Common myeloid progenitor, CD34-positive (primary cell): ENCODE results near the gene GPR137.
A peak's percentile ranks its signal among the peaks of the same experiment; 100 is the strongest.

Experiments used
- CTCF ChIA-PET: fragments of 350-600 bp; sonication (Branson Sonifier 250); formaldehyde crosslinking; loops from one replicate; lab custom pipeline; 2021; ENCODE audit warnings: antibody characterized with exemption; lab: Charles Lee
- POLR2A ChIA-PET: fragments of 350-600 bp; sonication (Branson Sonifier 250); formaldehyde crosslinking; loops from one replicate; lab custom pipeline; 2021; ENCODE audit warnings: antibody characterized with exemption; lab: Charles Lee
- DNase-seq, 3 donors: peaks; one replicate each; pipeline versions ENCODE4 v3.0.0 to v3.0.0-alpha.2; 2013
- H3K27ac ChIP-seq, 2 experiments: 1 replicate in 1 of 2; 2 replicates in 1 of 2; pipeline ENCODE4 v1.7.0; 2013; ENCODE audit warnings: inconsistent platforms in 2 of 2, low read length in 2 of 2, mild to moderate bottlenecking in 2 of 2, low read depth in 1 of 2, moderate library complexity in 1 of 2; ENCODE audit not compliant: severe bottlenecking in 2 of 2, insufficient read depth in 1 of 2, poor library complexity in 1 of 2
- H3K27me3 ChIP-seq, 5 experiments: replicated peaks in 2 of 5; 1 replicate in 3 of 5; 2 replicates in 2 of 5; pipeline versions ENCODE4 v1.6.1 to v1.7.0; 2013; ENCODE audit warnings: low read length in 4 of 5, mild to moderate bottlenecking in 2 of 5, moderate library complexity in 2 of 5, inconsistent platforms in 1 of 5; ENCODE audit not compliant: insufficient read depth in 5 of 5, control insufficient read depth in 4 of 5
- H3K36me3 ChIP-seq, 4 experiments: 1 replicate in 2 of 4; 2 replicates in 2 of 4; pipeline versions ENCODE4 v1.6.1 to v1.7.0; 2013; ENCODE audit warnings: low read length in 3 of 4, control low read depth in 1 of 4, mild to moderate bottlenecking in 1 of 4; ENCODE audit not compliant: control insufficient read depth in 4 of 4, insufficient read depth in 4 of 4
- H3K4me1 ChIP-seq, 4 experiments: 1 replicate in 3 of 4; 2 replicates in 1 of 4; pipeline versions ENCODE4 v1.6.1 to v1.7.1; 2013; ENCODE audit warnings: low read length in 3 of 4, mild to moderate bottlenecking in 3 of 4, control low read depth in 1 of 4, inconsistent platforms in 1 of 4, moderate library complexity in 1 of 4; ENCODE audit not compliant: control insufficient read depth in 4 of 4, insufficient read depth in 4 of 4; ENCODE audit errors: control extremely low read depth in 1 of 4
- H3K4me3 ChIP-seq, 7 experiments: 1 replicate in 4 of 7; 2 replicates in 3 of 7; pipeline versions ENCODE4 v1.5.1 to v1.7.0; 2013; ENCODE audit warnings: mild to moderate bottlenecking in 7 of 7, low read length in 6 of 7, moderate library complexity in 6 of 7, inconsistent platforms in 2 of 7, low read depth in 2 of 7, control low read depth in 1 of 7; ENCODE audit not compliant: insufficient read depth in 4 of 7, control insufficient read depth in 1 of 7; ENCODE audit errors: extremely low read depth in 1 of 7
- H3K9me3 ChIP-seq, 5 experiments: 1 replicate in 4 of 5; 2 replicates in 1 of 5; pipeline versions ENCODE4 v1.6.1 to v1.7.1; 2013; ENCODE audit warnings: low read length in 4 of 5, mild to moderate bottlenecking in 2 of 5, inconsistent platforms in 1 of 5, low read depth in 1 of 5, moderate library complexity in 1 of 5; ENCODE audit not compliant: control insufficient read depth in 4 of 5, insufficient read depth in 2 of 5; ENCODE audit errors: control extremely low read depth in 1 of 5
- WGBS: methylation state at CpG from one replicate; pipeline ENCODE4 v1.1.5; 2013; ENCODE audit not compliant: insufficient coverage; 5-methylcytosine and 5-hydroxymethylcytosine counted together

Gene GPR137

GRCh38 chr11:64240435-64241240 lies 45.0 kb upstream of the GPR137 start, which contains the start of gene FKBP2:
Gene FKBP2 (plus strand): TSS chr11:64241095. CDS start chr11:64242388, 1,293 bp downstream.
- Histone ChIP-seq H3K36me3 (peaks cover 0 to 37% (median 28%) of the 10 kb centered on the region in 4 experiments), H3K27ac (peak within 1 kb of the TSS; percentile 96 to 97), H3K4me3 (peak within 1 kb of the TSS; percentile 69 to 91 (median 85)), H3K27me3 (no peaks in the 10 kb centered on the region), H3K4me1 (peaks cover 4 to 56% (median 49%) of the 10 kb centered on the region in 4 experiments), H3K9me3 (no peaks in the 10 kb centered on the region)
- peak; percentile 96 to 98 (median 98) for DNase-seq
- WGBS, result 2% methylated on average over 46 of the region's 58 CpGs
- POLR2A ChIA-PET, result interaction anchor here (0.6 to 7.6 kb wide), 11 partner anchors 9 to 150 kb away, joined by 3 to 74 read pairs (median 3); partner anchors contain the start of genes DNAJC4, FERMT3, PRDX5 and TRMT112
- CTCF ChIA-PET, result interaction anchor here (0.6 to 12.2 kb wide), 7 partner anchors 17 to 534 kb away, joined by 3 to 177 read pairs (median 4); partner anchors contain the start of gene FERMT3

- Histone ChIP-seq H3K27me3 (no peaks in the 10 kb centered on the region), H3K9me3 (no peaks in the 10 kb centered on the region), H3K4me3 (peak overlapping the region; percentile 69 to 91 (median 85)), H3K27ac (peak overlapping the region; percentile 96 to 97), H3K4me1 (peaks cover 4 to 56% (median 50%) of the 10 kb centered on the region in 4 experiments), H3K36me3 (peaks cover 0 to 37% (median 28%) of the 10 kb centered on the region in 4 experiments)
- POLR2A ChIA-PET, result interaction anchor here (0.6 to 7.6 kb wide), 10 partner anchors 10 to 150 kb away, joined by 3 to 74 read pairs (median 3); partner anchors contain the start of genes DNAJC4, FERMT3, PRDX5 and TRMT112
- DNase-seq, result no peak
- WGBS, result 0% methylated on average over 18 of the region's 24 CpGs
- CTCF ChIA-PET, result interaction anchor here (0.6 to 12.2 kb wide), 6 partner anchors 18 to 533 kb away, joined by 3 to 177 read pairs (median 4); partner anchors contain the start of gene FERMT3
These were observed 44.5 kb upstream of the GPR137 start for GRCh38 chr11:64241241-64241490.

GRCh38 chr11:64241491-64242374 lies 43.9 kb upstream of the GPR137 start:
- Histone ChIP-seq H3K36me3 (peaks cover 0 to 37% (median 28%) of the 10 kb centered on the region in 4 experiments), H3K27ac (peak overlapping the region; percentile 96 to 97), H3K27me3 (no peaks in the 10 kb centered on the region), H3K9me3 (no peaks in the 10 kb centered on the region), H3K4me1 (peaks cover 4 to 56% (median 50%) of the 10 kb centered on the region in 4 experiments), H3K4me3 (peak overlapping the region; percentile 69 to 91 (median 85))
- 0% methylated on average over 49 of the region's 63 CpGs for WGBS
- ChIA-PET CTCF (interaction anchor here (0.6 to 12.2 kb wide), 9 partner anchors 10 to 533 kb away, joined by 3 to 177 read pairs (median 4); partner anchors contain the start of genes CATSPERZ, FERMT3 and PLCB3), POLR2A (interaction anchor here (0.6 to 7.6 kb wide), 10 partner anchors 10 to 151 kb away, joined by 3 to 74 read pairs (median 3); partner anchors contain the start of genes DNAJC4, FERMT3, PRDX5 and TRMT112)
- DNase-seq, result peak; percentile 98 to 99 (median 99)

DNA sequence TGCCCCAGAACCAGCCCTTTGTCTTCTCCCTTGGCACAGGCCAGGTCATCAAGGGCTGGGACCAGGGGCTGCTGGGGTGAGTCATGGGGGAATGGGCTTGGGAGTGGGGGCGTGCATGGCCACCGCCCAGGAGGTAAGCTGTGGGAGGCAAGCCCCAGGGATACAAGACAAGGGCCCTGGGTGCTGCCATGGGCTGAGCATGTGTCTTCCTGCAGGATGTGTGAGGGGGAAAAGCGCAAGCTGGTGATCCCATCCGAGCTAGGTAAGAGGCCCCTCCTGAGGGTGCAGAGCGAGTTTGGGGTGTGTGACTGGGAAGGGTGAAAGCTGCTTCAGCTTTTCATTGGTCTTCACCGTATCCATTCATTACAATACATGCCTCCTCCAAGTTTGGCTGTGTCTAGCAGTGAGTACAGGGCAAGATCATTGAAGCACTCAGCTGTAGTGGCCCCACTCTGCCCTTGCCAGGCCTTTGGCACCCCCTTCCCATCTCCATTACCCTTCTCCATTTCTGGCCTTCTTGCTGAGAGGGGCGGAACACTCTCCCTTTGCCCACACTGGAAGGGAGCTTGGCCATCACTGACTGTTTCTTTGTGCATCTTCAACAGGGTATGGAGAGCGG lies 42.3 kb upstream of the GPR137 start:
- Histone ChIP-seq H3K27ac (no peak overlapping the region), H3K9me3 (no peaks in the 10 kb centered on the region), H3K4me3 (peak overlapping the region in 1 of 7 experiments; percentile 1), H3K27me3 (no peaks in the 10 kb centered on the region), H3K4me1 (peaks cover 4 to 70% (median 61%) of the 10 kb centered on the region in 4 experiments), H3K36me3 (peaks cover 0 to 26% (median 17%) of the 10 kb centered on the region in 4 experiments)
- no peak for DNase-seq
- WGBS, result 100% methylated on average over 5 of the region's 8 CpGs
- ChIA-PET POLR2A (interaction anchor here (0.7 to 7.6 kb wide), 3 partner anchors 17 to 37 kb away, joined by 3 to 74 read pairs (median 3); partner anchors contain the start of genes FERMT3 and NUDT22), CTCF (interaction anchor here (1.7 to 12.2 kb wide), 8 partner anchors 8 to 60 kb away, joined by 3 to 177 read pairs (median 10); partner anchors contain the start of genes CATSPERZ, FERMT3, NUDT22 and PLCB3)

- Histone ChIP-seq H3K4me3 (no peak overlapping the region), H3K27ac (no peak overlapping the region), H3K36me3 (peaks cover 0 to 20% (median 12%) of the 10 kb centered on the region in 4 experiments), H3K4me1 (peaks cover 4 to 72% (median 67%) of the 10 kb centered on the region in 4 experiments), H3K27me3 (no peaks in the 10 kb centered on the region), H3K9me3 (no peaks in the 10 kb centered on the region)
- no peak for DNase-seq
- ChIA-PET CTCF (interaction anchor here (1.1 to 12.2 kb wide), 9 partner anchors 8 to 60 kb away, joined by 3 to 177 read pairs (median 9); partner anchors contain the start of genes CATSPERZ, FERMT3, NUDT22 and PLCB3), POLR2A (interaction anchor here (1.0 to 7.6 kb wide), 2 partner anchors 18 to 38 kb away, joined by 4 to 74 read pairs; partner anchors contain the start of genes FERMT3, NUDT22 and TRPT1)
- 88% methylated on average over 2 of the region's 5 CpGs for WGBS
These were observed 41.5 kb upstream of the GPR137 start for GRCh38 chr11:64244107-64244506.
